Fibroblast of the conjunctiva (primary cell): ENCODE results near the gene TRIM32.

Experiments used
- DNase-seq: peaks from one replicate; pipeline ENCODE4 v3.0.0-alpha.2; 2010; ENCODE audit warnings: low read depth

The TRIM32 gene

DNA sequence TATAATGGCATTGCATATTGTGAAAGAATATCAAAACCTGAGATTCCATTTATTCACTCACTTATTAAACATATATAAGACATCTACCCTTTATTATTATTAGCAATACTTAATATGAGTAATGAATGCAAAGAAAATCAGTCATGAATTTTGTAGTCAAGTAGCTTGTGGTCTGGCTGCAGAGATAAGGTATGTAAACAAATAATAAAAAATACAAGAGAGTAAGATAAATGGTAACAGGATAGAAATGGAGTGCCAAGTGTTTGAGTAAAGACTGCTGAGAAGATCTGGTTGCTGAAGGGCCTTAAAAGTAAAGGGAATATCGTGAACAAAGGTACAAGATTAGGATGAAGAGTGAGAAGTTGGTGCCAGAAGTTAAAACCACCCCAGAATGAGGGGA lies 18.4 kb downstream of the TRIM32 start:
- no peak for DNase-seq

DNA sequence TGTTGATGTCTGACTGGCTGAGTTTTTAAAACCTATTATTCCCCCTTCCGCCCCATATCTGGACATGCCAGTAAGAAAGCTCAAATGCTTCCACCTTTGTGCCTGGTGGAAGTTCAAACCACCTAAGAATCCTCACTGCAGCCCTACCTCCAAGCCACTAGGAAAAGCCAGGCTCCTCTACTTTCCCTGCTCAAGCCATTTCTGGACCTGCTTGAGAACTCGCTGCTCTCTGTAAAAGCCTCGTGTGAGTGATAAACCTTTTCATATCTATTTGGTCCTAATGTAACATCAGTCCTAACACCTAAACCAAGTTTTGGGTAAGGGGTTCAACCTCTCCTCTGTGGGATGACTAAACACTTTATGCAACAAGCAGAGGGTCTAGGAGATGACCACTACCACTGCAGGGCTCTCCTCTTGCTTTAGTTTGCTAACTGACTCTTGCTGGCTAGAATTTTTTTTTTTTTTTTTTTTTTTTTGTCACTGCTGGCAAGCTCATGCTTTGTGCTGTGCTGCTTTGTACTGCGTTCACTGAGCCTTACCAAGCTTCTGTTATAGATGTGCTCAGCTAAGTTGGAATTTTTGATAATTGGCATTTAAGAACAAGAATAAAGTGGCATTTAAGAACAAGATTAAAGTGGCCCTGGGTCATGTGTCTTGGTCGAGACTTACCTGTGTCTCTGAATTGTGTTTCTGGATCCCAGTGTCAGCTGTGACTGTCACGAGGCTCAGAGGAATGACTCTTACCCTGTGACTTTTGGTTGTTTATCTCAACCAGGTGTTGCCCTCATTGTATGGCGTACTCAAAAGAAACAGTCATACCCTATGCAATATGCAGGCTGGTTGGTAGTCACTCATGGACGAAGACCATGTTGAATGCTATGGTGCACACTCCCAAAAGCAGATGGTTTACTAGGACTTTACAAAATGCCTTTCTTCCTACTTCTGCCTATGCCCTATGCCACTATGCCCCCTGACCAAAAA lies 19.5 kb downstream of the TRIM32 start:
- DNase-seq = no peak

DNA sequence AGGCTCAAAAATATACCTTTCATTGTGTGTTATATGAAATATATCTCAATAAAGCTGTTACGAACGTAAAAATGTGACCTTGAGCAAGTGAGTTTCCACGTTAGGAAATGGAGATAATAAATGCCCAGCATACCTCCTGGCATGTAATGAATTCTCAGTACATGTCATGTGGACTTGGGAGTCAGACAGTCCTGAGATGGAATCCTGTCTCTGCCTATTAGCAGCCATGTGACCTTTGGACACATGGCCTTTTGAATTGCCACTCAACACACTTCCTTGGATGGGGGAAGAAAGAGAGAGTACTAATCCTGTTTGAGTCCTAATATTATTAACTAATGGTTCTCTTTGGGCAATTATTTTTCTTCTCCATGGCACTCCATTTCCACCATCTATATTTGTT lies 25.7 kb downstream of the TRIM32 start:
- DNase-seq = no peak

DNA sequence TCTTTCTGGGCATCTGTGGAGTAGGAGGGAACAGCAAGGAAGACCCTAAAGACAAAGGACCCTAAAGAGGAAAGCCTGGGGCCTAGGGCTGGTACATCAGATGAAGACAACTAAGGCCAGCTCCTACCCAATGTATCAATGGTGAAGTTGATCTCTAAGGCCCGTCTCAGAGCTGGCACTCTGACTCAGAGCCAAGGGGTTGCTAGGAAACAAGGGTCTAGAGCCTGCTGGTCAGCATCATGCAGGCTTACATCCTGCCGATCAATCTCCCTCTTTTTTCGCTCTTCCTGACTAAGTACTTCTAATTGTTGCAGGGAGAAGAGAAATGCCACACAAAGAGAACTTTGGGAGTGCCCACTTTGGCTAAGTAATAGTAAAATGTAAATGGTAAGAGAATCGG lies 26.2 kb downstream of the TRIM32 start:
- no peak for DNase-seq

DNA sequence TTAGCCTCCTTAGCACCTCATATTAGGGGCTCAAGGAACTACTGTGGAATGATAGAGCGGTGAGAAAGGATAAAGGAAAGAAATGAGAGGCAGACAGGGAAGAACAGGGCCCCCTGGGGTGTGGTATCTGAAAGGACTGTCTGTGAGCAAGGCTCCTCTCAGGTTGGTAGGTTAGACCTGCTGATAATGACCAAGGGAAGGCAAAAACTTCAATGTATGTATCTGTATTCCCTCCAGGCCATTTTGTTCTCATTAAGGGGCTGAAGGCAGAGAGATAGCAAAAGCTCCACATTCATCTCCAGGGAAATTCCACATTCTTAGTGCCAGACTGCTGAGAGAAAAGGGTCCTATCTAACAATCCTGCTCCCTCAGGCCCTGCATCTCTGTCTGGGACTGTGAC lies 28.6 kb downstream of the TRIM32 start:
- DNase-seq = no peak

DNA sequence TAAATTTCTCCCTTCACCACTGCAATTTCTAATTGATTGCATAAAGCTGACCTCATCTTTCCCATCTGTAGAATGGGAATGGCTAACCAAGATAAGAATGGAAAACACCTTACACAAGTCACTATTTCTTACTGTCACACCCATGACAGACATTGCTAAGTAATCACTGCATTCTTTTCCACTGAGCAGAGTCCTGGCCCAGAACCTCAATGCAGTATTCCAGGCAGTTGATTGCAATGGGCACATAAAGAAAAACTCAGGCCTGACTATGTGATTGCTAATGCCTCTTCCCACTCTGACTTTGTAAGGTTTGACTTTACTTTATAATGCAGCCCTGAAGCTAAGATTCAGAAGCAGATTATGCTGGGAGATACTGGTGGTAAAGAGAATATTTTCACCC lies 29.3 kb downstream of the TRIM32 start:
- no peak for DNase-seq

DNA sequence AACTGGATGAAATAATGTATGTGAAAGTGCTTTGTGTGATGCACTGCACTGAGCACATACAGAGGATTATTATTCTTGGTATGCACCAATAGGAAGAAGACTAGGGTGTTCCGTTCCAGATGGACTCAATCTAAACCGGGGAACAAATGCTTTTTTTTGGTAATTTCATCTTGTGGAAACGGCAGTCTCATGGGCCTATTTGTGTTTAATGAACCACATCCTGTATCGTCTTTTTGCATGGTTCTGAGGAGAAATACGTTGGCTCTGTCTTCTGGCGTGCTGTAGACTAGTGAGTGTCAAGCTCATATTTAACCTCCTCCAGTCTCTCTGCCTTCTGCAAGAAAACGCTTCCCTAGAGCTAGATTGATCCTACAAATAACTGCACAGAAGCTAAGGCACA lies 30.0 kb downstream of the TRIM32 start:
- DNase-seq = peak; percentile 27

DNA sequence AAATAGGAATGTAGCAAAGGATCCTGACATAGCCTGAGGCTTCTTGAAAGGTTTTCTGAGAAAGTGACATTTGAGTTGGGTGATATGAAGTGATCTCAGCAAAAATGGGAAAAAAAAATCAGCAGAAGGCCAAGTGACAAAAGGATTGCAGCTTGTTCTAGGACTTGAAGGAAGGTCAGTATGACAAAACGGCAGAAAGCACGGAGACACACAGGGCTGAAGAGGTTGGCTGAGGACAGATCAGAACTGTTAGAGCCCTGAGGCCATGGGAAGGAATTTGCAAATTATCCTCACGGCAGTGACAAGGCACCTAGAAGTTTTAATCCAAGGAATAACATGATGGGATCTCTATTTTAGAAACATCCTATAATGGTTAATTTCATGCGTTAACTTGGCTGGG lies 31.0 kb downstream of the TRIM32 start:
- no peak for DNase-seq

DNA sequence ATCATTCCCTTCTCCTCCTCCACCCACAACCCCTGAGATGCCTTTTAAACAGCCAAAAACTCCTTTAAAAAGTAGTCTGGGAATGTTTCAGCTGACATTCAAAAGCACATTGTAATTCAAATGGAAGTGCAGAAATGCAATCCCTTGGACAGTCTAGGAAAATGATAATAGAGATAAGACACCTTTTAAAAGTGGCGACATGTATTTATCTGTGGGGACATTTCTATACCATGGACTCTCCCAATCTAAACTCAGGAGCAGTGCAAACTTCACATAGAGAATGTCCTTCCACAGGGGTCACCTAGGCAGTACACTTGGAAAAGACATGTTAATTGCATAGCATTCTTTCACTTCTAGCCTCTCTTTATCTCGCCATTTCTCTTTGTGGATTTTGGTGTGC lies 33.0 kb downstream of the TRIM32 start:
- DNase-seq = no peak

DNA sequence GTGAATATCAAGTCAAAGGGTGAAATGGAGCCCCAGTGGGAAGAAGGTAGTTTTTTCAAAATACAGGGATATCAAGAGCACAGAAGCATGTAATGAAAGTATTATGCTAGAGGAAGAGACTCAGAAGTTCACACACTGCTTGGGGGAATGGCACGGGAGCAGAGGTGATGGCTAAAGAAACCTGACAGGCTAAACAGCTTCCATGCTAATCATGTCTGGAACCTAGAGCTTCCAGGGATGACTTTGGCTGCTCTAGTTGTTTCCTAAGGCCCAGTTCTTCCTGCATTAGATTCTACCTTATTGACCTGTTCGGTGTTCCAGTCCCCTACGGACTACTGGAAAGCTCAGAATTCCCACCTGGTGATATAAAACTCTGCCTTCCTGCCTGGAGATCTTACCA lies 34.3 kb downstream of the TRIM32 start:
- no peak for DNase-seq

DNA sequence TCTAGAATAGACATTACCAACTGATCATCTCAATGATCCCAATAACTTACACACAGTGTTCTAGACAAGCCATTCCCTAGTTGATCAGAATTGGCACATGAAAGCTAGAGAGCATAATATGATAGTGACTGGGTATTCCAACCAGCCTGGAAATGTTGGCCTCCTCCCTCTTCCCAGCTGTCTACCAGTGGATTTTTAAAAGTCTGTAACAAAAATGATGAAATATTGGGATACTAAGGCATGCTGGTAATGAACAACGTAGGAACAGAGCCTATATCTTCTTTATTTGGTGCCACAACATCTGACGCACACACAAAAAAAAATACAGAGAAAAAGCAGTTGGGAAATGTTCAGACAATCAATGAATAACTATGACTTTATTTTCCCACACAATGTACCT lies 34.8 kb downstream of the TRIM32 start:
- no peak for DNase-seq

DNA sequence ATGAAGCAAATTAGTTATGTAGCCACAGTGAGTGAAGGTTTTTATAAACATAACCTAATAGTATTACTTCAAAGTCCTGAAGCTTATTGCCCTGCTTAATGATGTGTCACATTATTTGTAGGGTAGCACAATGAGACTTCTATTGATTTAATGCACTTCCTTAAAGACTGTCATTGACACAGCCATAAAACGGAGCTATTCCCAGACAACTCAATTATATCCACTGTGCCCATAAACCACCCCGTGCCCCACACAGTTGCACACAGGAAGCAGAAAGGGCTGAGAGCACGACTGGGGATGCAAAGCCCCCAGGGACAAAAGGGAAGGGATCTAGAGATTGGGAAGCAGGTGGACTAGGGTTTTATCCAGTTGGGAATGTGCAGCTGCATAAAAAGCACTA lies 37.0 kb downstream of the TRIM32 start:
- DNase-seq = no peak

DNA sequence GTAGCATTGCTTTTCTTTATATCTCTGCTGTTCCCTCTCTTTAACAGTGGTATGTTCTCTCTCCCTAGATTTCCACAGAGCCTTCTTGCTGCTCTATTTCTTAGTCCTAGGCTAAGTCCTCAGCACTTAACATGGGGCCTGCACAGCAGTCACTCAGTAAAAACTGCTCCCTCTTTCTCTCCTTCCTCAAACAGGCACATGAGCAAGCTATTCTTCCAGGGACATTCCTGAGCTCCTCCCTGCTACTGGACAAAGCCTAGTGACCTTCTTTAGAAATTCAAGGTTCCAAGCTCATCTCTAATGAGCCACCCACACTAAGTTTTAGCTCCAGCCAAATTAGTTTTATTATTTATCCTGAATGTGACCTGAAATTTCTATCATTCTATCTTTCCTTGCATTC lies 39.5 kb downstream of the TRIM32 start:
- DNase-seq = no peak

DNA sequence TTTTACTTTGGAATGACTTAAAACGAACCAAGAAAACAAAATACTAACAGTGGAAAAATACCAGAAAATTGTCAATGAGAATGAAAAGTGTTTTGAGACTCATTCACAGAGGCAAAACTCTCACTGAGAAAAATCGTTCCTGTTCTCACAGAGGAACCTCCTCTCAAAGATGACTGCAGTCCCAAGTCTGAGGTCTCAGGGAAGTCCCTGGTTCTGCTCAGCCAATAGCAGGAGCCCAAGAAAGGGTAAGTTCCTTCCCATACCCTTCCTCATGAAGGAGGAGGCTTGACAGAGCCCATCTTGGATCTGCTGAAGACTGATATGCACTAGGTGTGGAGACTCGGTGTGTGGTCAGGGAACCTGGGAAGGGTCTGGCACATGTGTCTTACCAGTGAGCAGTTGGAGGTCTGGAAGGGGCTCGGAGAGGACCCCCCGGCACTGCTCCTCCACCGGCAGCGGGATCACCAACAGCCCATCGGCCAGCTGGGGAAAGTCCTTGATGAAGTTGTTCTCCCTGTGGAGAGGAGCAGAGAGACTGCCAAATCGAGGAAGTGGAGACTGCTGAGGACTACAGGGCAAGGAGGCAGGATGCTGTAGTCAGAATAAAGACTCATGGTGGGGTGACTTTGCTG lies 46.0 kb downstream of the TRIM32 start:
- no peak for DNase-seq

DNA sequence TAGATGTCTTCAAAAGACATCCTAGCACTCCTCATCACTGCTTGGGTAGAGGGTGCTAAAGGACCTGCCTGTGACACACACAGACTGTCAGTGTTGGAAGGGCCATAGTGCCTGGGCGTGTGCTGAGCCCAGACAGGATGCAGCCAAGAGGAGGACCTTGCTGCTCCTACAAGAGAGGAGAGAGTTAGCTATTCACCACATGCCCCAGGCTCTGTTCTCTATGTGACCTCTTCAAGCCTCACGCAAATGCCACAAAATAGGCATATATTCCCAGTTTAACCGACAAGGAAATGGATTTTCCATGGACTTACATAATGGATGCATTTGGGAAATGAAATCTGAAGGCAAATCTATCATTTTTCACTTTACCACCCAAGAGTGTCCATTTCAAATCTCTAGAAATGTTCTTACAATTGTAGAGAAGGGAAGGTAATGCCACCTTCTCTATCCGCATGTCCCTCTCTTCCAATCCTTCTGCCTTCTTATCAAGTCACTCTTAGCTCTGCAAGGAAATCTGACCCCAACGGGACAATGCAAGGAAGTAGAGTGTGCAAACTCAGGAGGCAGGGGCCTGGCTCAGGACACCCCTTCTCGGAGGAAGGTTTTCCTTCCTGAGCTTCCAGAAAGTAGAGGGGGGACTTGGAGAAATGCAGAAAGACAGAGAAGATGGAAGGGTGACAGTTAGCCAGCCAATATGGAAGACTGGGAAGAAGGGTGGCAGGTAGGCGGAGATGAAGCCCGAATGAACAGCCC lies 49.5 kb downstream of the TRIM32 start:
- DNase-seq = no peak

DNA sequence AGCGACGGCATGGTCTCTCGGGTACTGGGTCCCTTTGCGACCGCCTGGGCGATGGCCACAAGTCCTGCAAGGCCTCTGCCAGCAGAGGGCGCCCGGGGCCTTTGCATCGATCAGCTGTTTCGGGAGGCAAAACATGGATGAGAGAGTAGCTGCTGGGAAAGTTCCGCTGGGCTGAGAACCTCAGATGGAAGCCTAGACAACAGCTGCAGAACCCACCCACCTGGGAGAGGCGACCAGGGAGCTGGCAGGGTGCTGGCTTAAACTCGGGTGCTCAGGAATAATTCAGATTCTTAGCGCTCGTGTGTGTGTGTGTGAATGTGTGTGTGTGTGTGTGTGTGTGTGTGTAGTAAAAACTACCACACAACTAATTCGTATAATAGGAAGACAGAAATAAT lies 50.0 kb downstream of the TRIM32 start:
- peak; percentile 34 for DNase-seq

DNA sequence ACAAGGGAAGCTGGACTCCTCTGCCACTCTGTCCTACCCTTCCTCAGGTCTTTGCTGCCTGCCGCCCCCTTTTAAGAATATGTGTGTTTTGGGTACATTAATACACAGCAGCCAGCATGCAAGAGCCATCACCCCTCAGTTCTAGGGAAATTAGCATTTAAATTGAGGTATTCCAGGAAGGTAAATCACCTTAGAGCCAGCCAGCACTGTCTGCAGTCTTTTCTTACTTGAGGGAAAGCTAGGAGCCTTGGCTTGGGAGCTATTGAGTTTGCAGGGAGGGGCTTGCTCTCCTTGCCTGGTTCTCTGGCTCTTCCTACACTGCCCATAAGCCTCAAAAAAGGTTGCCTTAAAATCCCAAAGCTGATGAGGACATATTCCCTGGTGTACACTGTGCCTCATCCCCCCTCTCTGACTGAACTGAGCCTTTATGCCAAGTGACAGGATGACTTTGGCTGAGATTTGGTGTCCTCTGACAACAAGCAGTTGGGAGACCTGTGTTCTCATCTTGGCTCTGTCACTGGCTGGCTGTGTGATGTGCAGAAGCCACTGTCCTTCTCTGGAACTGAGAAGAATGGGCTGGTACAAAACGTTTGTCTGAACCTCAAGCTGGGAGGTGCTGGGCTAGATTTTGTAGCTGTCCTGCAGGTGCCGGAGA lies 54.1 kb downstream of the TRIM32 start:
- no peak for DNase-seq

DNA sequence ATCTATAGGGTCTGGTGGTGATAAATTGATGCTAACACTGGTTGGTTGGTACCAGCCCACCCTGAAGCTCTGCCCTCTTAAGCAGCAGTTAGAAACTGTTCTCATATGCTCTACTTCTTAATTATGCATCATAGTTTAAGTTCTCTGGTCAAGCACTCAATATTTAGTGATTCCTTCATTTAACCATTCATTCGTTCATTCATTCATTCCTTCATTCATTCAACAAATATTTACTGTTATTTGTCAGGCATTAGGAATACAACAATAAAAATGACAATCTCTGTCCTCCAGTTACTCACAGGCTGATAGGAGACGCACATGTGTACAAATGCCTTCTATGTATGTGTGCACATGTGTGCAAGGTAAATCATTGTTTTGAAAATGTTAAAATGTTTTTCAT lies 54.6 kb downstream of the TRIM32 start:
- DNase-seq = no peak

DNA sequence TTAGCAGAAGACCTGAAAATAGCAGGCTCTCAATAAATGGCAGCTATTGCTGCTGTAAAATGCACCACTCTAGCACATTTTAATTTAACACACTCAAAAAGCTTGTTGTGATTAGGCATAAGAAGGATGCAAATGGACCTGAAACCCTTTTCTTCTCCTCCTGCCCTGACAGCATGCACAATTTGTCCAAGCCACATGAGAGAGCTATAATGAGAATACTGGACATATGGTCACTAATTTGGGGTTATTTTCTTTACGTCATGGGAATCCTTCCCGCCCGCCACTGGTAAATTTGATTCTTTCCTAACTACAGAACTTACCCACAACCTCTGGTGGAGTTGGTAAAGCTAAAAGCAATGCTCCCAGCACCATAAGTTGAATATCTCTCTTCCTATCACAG lies 62.1 kb downstream of the TRIM32 start:
- DNase-seq = no peak

DNA sequence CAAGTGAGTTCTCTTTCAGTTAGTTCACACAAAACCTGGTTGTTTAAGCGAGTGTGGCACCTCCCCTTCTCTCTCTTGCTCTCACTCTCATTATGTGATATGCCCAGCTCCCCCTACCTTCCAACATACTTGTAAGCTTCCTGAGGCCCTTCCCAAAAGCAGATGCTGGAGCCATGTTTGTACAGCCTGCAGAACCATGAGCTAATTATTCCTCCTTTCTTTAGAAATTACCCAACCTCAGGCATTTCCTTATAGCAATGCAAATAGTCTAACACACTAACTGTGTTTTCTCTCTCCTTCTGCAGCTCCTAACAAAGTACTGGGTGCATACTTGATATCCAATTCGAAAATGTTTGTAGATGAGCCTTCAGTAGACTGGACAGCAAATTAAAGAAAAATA lies 62.7 kb downstream of the TRIM32 start:
- DNase-seq = no peak

DNA sequence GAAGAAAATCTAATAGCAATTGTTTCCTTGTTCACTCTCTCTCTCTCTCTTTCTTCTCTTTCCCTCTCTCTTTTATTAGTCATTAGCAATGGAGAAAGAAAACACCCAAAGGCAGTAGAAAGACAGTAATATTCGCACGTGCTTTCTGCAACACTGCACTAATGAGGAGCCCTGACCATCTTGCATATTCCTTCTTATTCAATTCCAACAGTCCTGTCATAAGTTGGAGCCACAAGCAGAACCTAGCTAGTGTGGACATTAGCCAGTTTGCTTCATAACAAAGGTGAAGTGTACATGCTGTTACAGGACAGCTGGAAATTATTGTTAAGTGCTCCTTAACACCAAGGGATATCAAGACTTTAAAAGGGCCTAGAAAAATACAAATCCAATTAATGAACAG lies 63.4 kb downstream of the TRIM32 start:
- DNase-seq = no peak
